Measurements from ENCODE around the gene CLEC16A.
"Not testable (repeated sequence)": the region's sequence is repeated elsewhere in the genome, so short reads cannot be mapped to it uniquely, and the experiment has no call there.

Gene CLEC16A

GRCh38 chr16:11205754-11206581 is 261.6 kb downstream of the CLEC16A start:
- H3K4me3 ChIP-seq (ENCODE audit: low read depth, low read length) = no peak overlapping the region

DNA sequence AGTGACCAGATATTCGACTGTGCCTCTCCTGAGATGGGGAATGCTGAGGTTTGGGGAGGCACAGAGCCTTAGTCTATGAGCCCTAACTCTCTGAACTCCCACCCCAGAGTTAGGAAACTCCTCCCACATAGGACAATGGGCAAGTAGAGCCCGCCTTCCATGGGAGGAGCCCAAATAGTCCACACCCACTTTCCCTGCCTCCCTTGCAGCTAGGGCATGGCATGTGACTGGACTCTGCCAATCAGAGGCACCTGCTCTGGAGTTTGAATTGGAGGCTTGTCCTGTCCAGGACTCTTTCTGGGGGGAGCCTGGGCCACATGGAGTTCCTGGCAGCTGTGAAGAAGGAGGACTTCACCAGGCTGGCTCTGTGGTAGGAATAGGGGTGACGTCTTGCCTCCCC is 263.3 kb downstream of the CLEC16A start:
- no peak overlapping the region for H3K4me3 ChIP-seq (ENCODE audit: low read depth, low read length)

DNA sequence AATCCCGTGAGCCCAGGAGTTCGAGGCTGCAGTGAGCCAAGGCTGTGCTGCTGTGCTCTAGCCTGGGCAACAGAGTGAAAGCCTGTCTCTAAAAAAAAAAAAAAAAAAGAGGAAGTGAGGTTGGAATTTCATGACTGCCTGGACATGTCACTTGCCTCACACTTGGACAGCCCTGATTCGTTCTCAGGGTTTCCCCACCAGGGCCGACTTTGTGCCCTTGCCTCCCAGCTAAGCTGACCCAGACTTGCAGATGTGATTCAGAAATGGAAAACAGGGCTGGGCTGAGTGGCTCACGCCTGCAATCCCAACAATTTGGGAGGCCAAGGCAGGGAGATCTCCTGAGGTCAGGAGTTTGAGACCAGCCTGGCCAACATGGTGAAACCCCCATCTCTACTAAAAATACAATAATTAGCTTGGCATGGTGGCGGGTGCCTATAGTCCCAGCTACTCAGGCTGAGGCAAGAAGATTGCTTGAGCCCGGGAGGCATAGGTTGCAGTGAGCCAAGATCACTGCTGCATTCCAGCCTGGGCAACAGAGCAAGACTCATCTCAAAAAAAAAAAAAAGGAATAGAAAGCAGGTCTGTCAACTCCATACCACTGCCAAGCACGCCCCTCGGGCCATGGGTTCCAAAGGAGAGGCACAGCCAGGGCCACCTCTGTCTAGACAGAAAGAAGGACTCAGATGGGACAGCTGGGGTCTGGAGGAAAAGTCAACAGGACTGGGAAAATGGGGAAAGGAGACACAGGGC is 264.7 kb downstream of the CLEC16A start:
- H3K4me3 ChIP-seq (ENCODE audit: low read depth, low read length) = no peak overlapping the region

DNA sequence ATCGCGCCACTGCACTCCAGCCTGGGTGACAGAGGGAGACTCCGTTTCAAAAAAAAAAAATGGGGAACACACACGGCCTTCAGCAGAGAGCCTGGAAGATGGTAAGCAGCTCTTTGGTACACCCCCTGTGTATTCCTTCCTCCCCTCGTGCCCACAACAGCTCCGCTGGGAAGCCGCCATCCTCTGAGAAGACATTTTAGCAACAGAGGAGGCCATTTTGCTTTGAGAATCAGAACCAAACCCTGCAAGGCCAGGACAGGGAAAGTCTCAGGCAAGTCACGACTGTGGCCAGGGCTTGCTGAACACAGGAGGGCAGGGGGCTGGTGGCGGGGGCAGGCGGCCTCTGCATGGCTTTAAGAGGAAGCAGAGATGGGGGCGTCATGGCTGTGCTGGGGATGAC is 265.9 kb downstream of the CLEC16A start:
- no peak overlapping the region for H3K4me3 ChIP-seq (ENCODE audit: low read depth, low read length)

DNA sequence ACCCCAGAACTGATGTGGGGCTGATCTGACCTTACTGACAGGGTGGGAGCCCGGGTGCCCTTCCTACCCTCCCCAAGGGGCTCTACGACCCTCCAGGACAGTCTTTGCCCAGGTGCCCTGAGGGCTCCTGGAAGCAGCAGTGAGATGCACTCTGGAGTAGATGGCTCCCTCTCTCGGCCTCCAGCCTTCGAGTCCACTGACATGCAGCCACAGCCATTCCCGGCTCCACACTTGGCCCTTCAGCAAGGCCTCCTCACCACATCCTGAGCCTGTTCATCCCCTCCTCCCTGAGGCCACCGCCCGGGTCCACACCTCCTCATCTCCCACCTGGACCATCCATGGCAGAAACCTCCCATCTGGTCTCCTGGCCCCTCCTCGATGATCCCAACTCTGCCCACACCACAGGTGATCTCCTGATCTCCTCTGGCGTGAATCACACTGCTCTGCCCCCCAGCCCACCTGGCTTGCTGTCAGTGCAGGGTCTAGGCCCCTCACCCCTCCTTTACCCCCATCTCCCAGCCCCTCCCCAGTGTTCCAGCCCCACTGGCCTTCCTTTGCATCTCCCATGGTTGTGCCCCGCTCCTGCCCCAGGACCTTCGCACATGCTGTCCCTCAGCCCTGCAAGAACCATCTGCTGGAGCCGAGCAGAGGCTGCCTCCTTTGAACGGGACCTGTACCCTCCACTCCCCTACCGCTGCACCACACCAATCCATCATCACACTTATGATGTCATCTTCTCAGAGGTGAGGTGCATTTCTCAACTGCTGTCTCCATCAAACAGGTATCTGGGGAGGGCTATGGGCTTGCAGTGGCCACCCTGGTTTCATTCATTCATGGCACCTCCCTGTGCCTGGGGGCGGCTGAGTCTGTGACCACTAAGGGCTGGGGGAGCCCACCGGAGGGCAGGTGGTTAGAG is 267.0 kb downstream of the CLEC16A start:
- H3K4me3 ChIP-seq (ENCODE audit: low read depth, low read length) = no peak overlapping the region

GRCh38 chr16:11211977-11212797 is 267.8 kb downstream of the CLEC16A start:
- H3K4me3 ChIP-seq (ENCODE audit: low read depth, low read length) = no peak overlapping the region

GRCh38 chr16:11212798-11213196 is 268.4 kb downstream of the CLEC16A start:
- no peak overlapping the region for H3K4me3 ChIP-seq (ENCODE audit: low read depth, low read length)

DNA sequence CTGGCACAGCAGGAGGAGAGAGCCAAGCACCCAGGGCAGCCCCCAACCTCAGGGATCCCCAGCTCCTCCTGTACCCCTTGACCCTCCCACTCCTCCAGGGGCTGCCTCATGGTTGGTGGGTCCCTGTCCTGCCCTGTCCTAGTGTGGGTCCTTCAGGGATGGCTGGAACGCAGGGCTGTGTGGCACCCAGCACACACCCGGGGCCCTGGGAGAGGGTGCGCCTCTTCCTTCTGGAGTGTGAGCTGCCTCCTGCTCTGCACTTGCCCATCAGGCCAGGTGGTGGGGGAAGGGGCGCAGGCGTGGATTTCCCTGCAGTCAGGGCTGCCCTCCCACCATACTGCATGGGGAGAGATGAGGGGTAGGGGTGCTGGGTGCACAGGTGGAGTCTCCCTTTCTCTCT is 269.0 kb downstream of the CLEC16A start:
- H3K4me3 ChIP-seq (ENCODE audit: low read depth, low read length) = no peak overlapping the region

DNA sequence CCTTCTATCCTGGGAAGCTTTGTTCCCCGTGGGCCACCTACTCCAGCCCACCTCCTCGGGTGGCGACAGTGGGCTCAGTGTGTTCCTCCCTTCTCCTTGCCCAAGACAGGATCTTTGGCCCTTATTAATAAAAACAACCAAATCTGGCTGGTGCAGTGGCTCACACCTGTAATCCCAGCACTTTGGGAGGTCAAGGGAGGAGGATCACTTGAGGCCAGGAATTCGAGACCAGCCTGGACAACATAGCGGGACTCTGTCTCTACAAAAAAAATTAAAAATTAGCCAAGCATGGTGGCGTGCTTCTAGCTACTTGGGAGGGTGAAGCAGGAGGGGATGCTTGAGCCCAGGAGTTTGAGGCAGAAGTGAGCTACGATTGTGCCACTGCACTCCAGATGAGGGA is 269.4 kb downstream of the CLEC16A start:
- H3K4me3 ChIP-seq (ENCODE audit: low read depth, low read length) = no peak overlapping the region

DNA sequence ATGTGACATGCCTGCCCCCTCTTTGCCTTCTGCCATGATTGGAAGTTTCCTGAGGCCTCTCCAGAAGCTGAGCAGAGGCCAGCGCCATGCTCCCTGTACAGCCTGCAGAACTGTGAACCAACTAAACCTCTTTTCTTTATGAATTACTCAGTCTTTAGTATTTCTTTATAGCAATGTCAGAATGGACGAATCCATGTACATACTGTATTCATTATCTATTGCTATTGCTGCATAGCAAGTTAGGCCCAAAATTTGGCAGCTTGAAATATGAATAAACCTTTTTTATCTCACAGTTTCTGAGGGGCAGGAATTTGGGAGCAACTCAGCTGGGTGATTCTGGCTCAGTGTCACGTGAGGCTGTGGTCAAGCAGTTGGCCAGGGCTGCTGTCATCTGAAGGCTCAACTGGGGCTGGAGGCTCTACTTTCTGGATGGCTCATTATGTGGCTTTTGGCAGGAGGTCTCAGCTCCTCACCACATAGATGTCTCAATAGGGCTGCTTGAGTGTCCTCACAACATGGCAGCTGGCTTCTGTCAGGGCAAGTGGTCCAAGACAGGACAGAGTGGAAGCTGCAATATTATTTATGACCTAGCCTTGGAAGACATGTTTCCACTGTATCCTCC is 271.7 kb downstream of the CLEC16A start:
- H3K4me3 ChIP-seq (ENCODE audit: low read depth, low read length) = no peak overlapping the region

GRCh38 chr16:11217651-11218603 is 273.6 kb downstream of the CLEC16A start:
- no peak overlapping the region for H3K4me3 ChIP-seq (ENCODE audit: low read depth, low read length)

DNA sequence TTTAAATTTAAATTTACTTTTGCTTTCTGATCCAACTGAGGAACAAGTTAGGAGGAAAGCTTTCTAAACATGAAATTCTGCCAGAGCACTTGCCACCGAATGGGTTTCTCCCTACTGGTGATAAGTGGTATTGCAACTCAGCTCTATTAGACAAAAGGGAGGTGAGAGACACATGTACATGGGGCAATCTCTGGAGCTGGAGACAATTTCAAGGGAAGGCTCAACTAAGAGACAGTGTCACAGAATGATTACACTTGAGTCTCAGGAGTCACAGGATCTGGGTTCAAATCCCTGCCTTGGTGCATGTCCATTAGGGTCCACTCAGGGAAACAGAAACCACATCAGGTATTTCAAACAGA is 274.2 kb downstream of the CLEC16A start:
- no peak overlapping the region for H3K4me3 ChIP-seq (ENCODE audit: low read depth, low read length)

DNA sequence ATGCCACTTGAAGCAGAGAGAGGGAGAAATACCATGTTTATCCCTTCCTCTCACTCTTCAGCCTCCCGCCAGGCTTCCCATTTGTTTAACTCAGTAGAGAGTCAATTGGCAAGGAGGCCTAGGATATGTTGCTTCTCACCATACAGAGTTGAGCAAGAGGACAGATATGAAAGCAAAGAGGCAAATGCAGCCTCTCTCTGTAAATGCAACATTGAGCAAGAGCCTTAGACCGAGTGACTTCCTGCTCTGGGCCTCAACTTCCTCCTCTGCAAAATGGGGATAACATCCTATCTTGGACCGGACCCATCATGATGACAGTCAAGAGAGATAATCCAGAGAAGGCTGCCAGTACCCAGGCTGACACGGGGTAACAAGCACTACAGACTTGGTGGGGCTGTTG is 274.8 kb downstream of the CLEC16A start:
- no peak overlapping the region for H3K4me3 ChIP-seq (ENCODE audit: low read depth, low read length)

DNA sequence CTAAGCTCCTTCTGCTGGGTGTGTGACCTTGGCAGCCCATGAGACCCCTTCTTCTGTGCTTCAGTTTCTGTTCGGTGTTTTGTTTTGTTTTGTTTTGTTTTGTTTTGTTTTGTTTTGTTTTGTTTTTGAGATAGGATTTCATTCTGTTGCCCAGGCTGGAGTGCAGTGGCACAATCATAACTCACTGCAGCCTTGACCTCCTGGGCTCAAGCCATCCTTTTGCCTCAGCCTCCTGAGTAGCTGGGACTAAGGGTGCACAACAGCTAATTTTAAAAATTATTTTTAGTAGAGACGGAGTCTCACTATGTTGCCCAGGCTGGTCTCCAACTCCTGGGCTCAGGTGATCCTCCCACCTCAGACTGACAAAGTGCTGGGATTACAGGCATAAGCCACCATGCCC is 276.1 kb downstream of the CLEC16A start:
- H3K4me3 ChIP-seq (ENCODE audit: low read depth, low read length) = not testable (repeated sequence)

DNA sequence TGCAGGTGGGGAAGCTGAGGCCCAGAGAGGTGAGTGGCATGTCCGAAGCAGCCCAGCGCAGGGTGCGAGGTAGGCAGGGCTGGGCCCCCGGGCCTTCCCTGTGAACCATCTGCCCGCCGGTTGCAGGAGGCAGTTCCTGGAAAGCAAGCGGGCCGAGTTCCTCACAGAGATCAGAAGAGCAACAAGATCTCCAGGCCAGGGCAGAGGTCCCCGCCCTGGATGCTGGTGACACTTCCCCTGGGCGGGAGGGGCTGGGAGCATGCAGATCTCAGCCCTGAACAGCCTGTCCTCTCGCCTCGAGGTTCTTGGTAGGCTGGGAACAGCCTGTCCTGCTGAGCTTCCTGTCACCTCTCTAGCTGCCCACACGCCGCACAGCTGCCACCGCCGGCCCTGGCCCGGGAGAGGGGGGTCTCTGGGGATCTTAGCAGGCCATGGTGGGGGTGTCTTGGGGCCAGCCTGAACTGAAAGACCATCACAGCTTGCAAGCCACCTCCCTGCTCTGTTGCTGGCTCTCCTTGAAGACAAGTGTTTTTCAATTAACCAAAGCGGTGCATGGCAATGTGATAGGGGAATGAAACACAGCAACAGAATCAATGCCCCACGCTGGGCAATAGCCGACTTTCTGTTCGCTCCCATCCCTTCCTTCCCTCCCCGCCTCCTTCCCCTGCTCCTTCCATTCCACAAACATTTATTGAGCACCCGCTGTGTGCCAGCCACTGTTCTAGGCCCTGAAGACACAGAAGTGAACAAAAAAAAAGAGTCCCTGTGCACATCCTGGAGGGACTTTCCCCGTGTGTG is 279.9 kb downstream of the CLEC16A start:
- no peak overlapping the region for H3K4me3 ChIP-seq (ENCODE audit: low read depth, low read length)

GRCh38 chr16:11224894-11225676 is 280.7 kb downstream of the CLEC16A start:
- H3K4me3 ChIP-seq (ENCODE audit: low read depth, low read length) = no peak overlapping the region
